GM18517 (cell line): ENCODE results near the gene LEMD3.
A peak's percentile ranks its signal among the peaks of the same experiment; 100 is the strongest.

Source experiments
- ATAC-seq: cut with Tn5 transposase; IDR thresholded peaks from one replicate; pipeline ENCODE4 v1.9.1; 2021; ENCODE audit warnings: mild to moderate bottlenecking, moderate library complexity; ENCODE audit not compliant: unreplicated experiment

The LEMD3 gene

DNA sequence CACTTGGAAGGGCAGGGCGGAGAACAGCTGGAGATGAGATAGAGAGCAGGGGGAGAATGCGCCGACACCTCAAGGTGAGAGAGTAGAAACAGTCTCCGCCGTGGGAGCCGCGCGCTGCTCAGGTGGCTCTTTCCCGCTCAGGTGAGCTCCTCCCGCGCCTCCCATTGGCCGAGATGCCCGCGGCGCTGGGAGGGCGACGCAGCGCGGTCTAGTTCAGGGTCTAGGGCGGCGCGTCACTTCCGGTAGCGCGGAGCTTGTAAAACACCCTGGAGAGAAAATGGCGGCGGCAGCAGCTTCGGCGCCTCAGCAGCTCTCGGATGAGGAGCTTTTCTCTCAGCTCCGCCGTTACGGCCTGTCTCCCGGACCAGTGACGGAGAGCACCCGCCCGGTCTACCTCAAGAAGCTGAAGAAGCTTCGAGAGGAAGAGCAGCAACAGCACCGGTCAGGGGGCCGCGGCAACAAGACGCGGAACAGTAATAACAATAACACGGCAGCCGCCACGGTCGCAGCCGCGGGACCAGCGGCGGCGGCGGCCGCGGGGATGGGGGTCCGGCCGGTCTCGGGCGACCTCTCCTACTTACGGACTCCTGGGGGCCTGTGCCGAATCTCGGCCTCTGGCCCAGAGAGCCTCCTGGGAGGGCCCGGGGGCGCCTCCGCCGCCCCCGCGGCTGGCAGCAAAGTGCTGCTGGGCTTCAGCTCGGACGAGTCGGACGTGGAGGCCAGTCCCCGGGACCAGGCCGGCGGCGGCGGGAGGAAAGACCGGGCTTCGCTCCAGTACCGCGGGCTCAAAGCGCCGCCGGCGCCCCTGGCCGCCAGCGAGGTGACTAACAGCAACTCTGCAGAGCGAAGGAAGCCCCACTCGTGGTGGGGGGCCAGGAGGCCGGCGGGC is at the start of gene LEMD3:
LEMD3 (plus strand) TSS at position 264 of the 889 bp plus-strand sequence; CDS start at position 278, 14 bp downstream.
- ATAC-seq, result peak; percentile 84

DNA sequence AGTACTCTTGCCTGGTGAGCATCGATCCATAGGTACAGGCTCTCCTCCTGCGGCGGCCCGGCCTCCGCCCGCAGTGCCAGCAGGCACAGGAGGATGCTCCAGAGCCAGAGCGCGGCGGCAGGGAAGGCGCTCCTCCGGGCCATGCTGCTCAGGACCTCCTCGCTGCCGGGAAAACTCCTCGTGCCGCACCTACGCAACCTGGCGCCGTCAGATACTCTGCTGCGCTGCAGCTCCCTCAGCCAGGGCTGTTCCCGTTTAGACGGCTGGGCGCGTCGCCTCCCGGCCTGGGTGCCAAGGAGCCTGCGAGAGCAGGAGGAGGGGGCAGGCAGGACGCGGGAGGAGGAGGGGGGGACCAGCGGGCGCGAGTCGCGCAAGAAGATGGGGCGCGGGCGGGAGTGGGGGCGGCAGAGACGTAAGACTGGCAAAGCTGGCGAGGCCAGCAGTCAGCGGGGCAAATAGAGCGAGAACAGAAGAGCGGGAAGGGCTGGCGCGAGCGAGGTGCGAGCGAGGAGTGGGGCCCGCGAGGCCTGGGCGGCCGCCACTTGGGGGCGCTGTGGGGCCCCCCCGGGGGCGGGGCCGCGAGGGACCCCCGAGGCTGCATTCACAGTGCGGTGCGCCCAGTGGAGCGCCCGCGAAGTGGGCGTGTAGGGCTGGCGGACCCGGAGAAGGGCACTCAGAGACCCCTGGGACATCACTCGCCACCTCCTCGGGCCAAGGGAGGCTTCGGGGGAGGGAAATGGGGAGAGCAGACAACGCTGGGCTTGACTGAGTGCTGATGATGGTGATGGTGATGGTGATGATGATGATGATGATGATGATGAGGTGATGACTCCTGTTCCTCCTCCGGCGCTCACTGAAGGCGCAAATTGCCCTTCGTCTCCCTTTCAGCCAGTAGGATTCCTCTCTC is 48.1 kb upstream of the LEMD3 start, which contains the start of gene WIF1:
WIF1 (minus strand) TSS at position 257 of the 907 bp plus-strand sequence; CDS start at position 143, 114 bp downstream.
- ATAC-seq, result peak; percentile 53

DNA sequence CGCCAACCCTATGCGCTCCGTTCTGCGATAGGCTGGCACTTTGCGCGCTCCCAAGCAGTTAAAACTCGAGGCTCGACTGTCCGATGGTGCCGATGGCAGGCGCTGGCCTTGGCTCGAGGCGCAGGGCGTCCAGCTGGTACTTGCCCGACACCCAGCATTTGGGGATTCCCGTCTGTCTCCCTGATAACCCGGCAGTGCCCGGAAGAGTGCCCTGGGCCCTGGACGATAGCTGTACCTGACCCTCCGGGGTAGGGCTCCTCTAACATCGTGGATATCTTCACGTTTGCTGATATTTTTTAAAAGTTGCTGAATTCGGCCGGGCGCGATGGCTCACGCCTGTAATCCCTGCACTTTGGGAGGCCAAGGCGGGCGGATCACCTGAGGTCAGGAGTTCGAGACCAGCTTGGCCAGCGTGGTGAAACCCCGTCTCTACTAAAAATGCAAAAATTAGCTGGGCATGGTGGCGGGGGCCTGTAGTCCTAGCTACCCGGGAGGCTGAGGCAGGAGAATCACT is 47.4 kb upstream of the LEMD3 start:
- no peak for ATAC-seq

- no peak for ATAC-seq
These were observed 46.7 kb upstream of the LEMD3 start for GRCh38 chr12:65122703-65123102.

GRCh38 chr12:65123435-65124063 is 45.8 kb upstream of the LEMD3 start:
- ATAC-seq, result no peak

- ATAC-seq, result no peak
These were observed 44.1 kb upstream of the LEMD3 start for GRCh38 chr12:65125247-65125646.

DNA sequence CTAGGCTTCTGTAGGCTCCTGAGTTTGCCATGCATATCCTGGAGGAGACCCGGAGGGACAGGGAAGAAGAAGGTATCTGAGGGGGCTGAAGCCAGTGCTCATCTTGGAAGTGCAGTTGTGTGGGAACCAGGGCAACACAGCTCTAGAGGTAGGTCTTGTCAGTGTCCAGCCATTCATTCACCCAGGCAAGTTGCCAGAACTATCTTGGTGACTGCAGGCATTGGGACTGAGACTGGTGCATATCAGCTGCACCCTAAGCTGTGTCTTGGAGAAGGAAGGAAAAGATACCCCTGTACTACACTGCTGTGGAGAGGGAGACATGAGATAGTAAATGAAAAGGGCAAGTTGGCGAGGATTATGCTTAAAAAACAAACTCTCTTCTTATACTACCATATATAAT is 43.4 kb upstream of the LEMD3 start:
- ATAC-seq, result no peak

DNA sequence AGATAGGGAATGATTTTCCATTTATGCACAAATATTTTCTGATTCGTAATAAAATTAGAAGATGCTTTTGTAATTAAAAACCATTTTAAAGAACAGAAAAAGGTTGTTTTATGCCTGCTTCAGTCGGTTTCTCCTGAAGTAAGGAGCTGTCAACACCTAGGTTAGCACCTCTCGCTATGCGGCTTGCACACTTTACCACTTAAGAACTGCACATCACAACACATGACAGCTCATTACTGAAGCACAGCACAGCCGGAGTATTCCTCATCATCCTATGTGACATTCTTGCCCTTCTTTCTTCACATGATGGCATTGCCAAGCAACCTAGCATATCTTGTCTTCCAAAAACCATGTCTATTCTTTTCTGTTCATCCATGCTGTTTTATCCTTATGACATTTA is 42.9 kb upstream of the LEMD3 start:
- no peak for ATAC-seq

DNA sequence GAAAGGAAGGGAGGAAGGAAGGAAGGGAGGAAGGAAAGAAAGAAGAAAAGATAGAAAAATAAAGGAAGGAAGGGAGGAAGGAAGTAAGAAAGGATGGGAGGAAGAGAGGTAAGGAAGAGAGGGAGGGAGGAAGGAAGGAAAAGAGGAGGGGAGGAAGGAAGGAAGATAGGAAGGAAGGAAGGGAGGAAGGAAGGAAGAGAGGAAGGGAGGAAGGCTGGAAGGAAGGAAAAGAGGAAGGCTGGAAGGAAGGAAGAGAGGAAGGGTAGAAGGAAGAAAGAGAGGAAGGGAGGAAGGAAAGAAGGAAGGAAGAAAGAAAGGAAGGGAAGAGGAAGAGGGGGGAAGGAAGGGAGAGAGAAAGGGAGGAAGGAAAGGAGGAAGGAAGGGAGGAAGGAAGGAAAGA is 35.5 kb upstream of the LEMD3 start:
- no peak for ATAC-seq

- ATAC-seq, result no peak
These were observed 30.0 kb upstream of the LEMD3 start for GRCh38 chr12:65139389-65139788.

- ATAC-seq, result no peak
These were observed 28.6 kb upstream of the LEMD3 start for GRCh38 chr12:65140738-65141137.

DNA sequence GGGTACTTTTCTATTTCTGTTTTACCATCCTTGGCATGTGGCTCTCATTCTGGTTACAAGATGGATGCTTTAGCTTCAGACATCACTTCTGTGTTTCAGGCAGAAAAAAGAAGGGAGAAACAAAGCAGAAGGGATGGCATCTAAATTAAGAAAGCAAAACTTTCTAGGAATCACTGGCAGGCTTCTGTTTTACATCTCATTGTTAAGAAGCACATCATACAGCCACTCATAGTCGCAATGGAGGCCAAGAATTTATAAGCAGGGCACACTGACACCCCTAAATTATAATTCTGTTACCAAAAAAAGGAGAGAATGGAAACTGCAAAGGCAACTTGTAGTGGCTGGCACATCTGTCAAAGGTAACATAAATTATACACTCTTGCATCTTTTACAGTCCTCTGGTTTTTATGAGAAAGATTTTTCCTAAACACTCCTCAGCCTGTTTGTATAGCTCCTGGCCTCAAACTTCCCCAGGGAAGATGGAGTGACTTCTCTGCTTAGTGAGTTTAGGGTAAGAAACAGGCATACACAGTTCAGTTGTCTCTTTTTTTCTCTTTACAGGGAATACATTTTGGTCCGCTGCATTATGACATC is 22.0 kb upstream of the LEMD3 start:
- no peak for ATAC-seq

GRCh38 chr12:65152012-65152411 is 17.4 kb upstream of the LEMD3 start:
- no peak for ATAC-seq

- ATAC-seq, result no peak
These were observed 16.8 kb upstream of the LEMD3 start for GRCh38 chr12:65152596-65152995.

GRCh38 chr12:65155784-65156183 is 13.6 kb upstream of the LEMD3 start:
- ATAC-seq, result peak; percentile 26

DNA sequence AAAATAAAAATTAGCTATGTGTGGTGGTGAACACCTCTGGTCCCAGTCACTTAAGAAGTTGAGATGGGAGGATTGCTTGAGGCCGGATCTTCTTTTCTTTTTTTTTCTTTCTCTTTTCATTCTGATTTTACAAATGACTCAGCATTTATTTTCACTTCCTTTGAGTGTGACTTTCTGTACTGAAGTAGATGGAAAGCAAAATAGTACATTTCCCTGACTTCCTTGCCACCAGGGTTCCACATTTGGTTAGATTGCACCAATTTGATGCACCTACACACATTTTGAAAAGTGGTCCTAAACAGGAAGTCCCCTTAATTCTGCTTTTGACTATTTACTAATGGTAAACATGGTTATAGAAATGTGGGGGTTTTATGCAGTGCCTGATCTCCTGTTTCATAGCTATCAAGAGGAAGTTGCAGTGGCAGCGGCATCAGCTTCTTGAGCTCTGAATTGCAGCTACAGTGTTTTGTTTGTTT is 13.0 kb upstream of the LEMD3 start:
- peak; percentile 97 for ATAC-seq

- no peak for ATAC-seq
These were observed 12.3 kb upstream of the LEMD3 start for GRCh38 chr12:65157091-65157490.

GRCh38 chr12:65162609-65163008 is 6.8 kb upstream of the LEMD3 start:
- peak; percentile 65 for ATAC-seq

GRCh38 chr12:65164244-65164643 is 5.1 kb upstream of the LEMD3 start:
- no peak for ATAC-seq

- ATAC-seq, result no peak
These were observed 4.6 kb upstream of the LEMD3 start for GRCh38 chr12:65164774-65165173.
